ENCODE data around the gene DYNC1LI2.
"Not testable (repeated sequence)": the region's sequence is repeated elsewhere in the genome, so short reads cannot be mapped to it uniquely, and the experiment has no call there.

GRCh38 chr16:66685501-66686115 lies 65.8 kb downstream of the DYNC1LI2 start:
- not testable (repeated sequence) for TF ChIP-seq CTCF (conservative IDR thresholded peaks at IDR 0.05; ENCODE audit: low read length); EZH2phosphoT487 (IDR thresholded peaks at IDR 0.05; ENCODE audit: borderline replicate concordance)

Data from Loucy (cell line).